Measurements from ENCODE around the gene CARF. TPM values are rescaled to one million over a fixed set of nuclear protein-coding genes. Genes with fewer than 3 reads are reported as not detected.
"Not testable (repeated sequence)": the region's sequence is repeated elsewhere in the genome, so short reads cannot be mapped to it uniquely, and the experiment has no call there.

The CARF gene
- total RNA-seq, 1 donor from 2014 or later = 20.6 TPM

DNA sequence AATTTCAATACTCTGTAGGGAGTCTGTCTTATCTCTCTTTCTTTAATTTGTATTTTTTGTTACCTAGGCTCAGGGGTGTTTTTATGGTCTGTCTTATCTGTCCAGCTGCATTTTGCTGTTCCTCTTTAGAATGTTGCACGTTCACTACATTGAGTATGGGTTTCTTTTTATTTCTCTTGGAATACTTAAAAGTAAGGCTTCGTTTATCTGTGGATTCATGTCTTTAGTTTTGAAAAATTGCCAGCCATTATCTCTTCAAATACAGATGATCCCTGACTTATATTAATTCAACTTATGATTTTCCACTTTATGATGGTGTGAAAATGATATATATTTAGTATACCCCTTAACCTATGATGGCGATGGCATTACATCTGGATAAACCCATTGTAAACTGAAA lies 26.9 kb downstream of the CARF start:
- DNase-seq (ENCODE audit: low spot score) = no peak

- no peak for DNase-seq (ENCODE audit: low spot score)
Observed at GRCh38 chr2:202941771-202942170, 29.7 kb downstream of the CARF start.

DNA sequence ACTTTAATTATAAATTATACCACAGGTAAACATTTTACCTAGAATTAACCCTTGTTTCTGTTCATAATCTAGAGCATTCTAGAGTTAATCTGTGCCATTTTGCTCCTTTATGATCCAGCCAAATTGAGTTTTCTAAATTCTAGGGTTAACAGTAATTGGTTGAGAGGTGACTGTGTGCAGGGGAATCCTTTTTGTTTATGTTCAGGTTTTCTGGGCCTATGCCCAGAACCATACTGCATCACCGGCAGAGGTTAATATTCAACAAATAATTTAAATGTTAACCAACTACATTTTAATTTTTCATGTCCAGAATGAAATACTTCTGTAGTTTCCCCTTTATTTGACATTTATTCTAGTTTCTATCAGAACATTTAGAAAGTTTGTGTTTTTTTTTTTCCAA lies 32.3 kb downstream of the CARF start:
- DNase-seq (ENCODE audit: low spot score) = no peak

GRCh38 chr2:202944816-202945215 lies 32.7 kb downstream of the CARF start:
- no peak for DNase-seq (ENCODE audit: low spot score)

DNA sequence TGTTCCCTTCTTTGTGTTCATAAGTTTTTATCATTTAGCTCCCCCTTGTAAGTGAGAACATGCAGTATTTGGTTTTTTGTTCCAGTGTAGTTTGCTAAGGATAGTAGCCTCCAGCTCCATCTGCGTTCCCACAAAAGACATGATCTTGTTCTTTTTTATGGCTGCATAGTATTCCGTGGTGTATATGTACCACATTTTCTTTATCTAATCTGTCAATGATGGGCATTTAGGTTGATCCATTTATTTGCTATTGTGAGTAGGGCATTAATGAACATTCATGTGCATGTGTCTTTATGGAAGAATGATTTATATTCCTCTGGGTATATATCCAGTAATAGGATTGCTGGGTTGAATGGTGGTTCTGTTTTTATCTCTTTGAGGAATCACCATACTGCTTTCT lies 33.4 kb downstream of the CARF start:
- DNase-seq (ENCODE audit: low spot score) = no peak

DNA sequence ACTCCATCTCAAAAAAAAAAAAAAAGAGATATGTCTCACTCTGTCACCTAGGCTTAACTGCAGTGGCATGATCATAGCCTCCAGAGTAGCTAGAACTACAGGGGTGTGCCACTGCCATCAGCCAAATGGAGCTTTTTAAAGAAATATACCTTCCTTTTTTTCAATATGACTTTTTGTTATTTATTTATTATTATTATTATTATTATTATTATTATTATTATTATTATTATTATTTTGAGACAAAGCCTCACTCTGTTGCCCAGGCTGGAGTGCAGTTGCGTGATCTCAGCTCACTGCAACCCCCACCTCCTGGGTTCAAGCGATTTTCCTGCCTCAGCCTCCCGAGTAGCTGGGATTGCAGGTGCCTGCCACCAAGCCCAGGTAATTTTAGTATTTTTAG lies 37.3 kb downstream of the CARF start:
- not testable (repeated sequence) for DNase-seq (ENCODE audit: low spot score)

GRCh38 chr2:202950592-202950991 lies 38.5 kb downstream of the CARF start:
- DNase-seq (ENCODE audit: low spot score) = no peak

GRCh38 chr2:202960524-202960923 lies 48.4 kb downstream of the CARF start:
- DNase-seq (ENCODE audit: low spot score) = no peak

GRCh38 chr2:202963712-202964111 lies 51.6 kb downstream of the CARF start:
- no peak for DNase-seq (ENCODE audit: low spot score)

DNA sequence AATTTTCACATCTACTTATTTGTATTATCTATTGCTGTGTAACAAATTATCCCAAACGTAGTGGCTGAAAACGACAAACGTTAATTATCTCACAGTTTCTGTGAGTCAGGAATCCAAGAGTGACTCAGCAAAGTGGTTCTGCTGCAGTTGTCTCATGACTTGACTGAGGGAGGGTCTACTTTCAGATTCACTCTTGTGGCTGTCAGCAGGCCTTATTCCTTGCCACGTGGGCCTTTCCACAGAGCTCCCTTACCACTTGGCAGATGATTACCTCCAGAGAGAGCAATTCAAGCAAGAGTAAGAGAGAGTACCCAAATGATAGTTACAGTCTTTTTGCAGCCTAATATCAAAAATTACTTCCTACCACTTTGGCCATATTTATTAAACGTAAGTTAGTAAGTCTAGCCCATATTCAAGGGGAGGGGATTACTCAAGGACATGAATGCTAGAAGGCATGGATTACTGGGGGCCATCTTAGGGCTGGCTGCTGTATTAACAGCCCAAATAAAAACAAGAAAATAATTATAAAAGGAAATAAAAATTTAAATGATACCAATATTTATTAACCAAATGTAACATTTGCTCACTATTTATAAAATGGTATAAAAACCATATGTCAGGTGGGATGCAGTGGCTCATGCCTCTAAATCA lies 53.9 kb downstream of the CARF start:
- DNase-seq (ENCODE audit: low spot score) = no peak

DNA sequence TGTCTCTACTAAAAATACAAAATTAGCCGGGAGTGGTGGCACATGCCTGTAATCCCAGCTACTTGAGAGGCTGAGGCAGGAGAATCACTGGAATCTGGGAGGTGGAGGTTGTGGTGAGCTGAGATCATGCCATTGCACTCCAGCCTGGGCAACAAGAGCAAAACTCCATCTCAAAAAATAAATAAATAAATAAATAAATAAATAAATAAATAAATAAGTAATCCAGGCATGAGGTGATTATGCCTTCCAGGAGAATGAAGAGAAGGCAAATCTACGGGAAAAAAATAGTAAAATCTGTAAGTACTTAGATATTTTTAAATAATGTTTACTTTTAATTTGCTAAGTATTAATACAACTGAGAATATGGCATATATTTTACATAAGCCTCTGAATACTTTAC lies 57.3 kb downstream of the CARF start:
- DNase-seq (ENCODE audit: low spot score) = not testable (repeated sequence)

GRCh38 chr2:202976809-202977208 lies 64.7 kb downstream of the CARF start:
- DNase-seq (ENCODE audit: low spot score) = no peak

- DNase-seq (ENCODE audit: low spot score) = no peak
Observed at GRCh38 chr2:202982779-202983491, 70.9 kb downstream of the CARF start.

DNA sequence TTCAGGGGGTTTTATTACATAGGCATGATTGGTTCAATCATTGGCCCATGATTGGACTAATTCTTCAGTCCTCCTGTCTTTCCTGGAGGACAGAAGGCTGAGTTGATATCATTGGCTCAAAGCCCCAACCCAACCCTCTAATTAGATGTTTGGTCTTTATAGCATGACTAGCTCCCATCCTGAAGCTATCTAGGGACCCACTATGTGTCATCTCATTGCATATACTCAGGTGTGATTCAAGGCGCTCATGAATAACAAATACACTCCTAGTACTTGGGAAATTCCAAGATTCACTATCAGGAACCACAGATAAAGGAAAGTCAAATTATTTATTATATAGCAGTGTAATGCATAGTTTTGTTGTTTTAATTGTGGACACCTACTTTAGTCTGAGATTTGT lies 77.7 kb downstream of the CARF start:
- no peak for DNase-seq (ENCODE audit: low spot score)

DNA sequence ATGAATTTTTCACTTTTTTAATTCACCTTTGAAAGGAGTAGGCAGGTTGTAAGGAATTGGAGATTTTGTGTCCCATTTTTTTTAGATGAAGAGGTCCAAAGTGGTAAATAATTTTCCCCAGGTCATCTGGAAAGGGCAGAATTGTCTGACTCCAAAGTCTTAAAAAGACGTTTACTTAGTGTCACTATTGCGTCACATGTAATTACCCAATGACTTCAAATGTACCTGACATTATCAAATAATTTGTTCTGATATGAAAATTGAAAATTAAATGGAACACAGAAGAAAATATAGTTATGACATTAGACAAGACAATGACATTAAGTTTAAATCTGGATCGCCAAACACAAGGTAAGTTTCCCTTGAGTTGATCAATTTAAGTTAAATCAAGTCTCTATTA lies 78.4 kb downstream of the CARF start:
- no peak for DNase-seq (ENCODE audit: low spot score)

DNA sequence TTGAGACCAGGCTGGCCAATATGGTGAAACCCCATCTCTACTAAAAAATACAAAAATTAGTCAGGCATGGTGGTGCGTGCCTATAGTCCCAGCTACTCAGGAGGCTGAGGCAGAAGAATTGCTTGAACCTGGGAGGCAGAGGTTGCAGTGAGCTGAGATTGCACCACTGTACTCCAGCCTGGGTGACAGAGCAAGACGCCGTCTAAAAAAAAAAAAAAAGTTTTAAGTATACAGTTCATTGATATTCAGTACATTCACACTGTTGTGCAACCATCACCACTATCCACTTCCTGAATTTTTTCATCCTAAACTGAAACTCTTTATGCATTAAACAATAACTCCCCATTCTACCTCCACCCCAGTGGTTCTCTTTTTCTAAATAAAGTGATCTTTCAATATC lies 85.0 kb downstream of the CARF start:
- DNase-seq (ENCODE audit: low spot score) = not testable (repeated sequence)

GRCh38 chr2:203002054-203002821 lies 90.2 kb downstream of the CARF start:
- peak; percentile 72 for DNase-seq (ENCODE audit: low spot score)

DNA sequence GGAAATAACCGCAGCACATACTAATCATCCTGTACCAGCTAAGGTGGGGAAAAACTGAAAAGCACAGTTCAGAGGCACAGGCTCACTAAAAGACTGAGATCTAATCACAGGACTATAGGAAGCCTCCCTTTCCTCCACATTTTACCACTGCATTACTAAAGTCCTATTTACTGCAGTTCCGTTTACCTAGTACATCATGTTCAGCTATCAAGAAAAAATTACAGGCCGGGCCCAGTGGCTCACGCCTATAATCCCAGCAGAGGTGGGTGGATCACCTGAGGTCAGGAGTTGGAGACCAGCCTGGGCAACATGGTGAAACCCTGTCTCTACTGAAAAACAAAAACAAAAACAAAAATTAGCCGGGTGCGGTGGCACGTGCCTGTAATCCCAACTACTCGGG lies 91.6 kb downstream of the CARF start:
- no peak for DNase-seq (ENCODE audit: low spot score)

DNA sequence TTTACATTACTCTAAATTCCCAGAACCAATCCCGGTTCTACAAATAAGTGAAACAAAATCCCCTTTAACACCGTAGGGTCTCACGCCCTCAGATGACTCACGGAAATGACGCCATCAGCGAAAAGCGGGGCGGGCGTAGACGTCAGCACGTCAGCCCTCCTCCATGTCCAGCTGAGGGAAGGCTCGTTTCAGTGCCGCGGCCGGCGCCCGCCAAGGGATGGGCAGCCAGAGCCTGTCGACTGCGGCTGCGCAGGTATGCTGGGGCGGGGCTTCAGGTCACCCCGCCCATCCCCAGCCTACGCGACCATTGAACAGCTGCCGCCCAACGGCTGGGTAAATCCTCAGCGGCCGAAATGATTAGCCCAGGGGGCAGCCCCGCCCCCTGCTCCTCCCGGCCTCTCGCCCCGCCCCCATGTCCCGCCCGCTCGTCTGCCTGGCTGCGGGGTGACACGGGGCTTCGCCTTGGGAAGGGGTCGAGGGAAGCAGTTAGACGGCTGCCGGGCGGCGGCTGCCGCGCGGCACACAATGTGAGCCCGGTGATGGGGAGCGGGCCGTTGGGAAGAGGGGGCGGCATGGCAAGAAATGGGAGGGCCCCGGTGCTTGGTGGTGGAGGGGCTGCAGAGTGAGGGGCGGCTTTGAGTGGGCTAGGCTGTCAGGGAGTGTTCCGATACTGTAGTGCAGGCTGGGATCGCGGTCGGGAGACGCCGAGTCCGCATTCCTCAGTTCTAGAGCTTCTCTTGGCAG lies 102.6 kb downstream of the CARF start, which contains the start of gene NBEAL1:
Gene NBEAL1, plus strand, starts transcription at position 420 of the 744 bp plus-strand sequence. CDS start 1,510 bp downstream, outside the sequence.
- DNase-seq (ENCODE audit: low spot score) = peak; percentile 97

DNA sequence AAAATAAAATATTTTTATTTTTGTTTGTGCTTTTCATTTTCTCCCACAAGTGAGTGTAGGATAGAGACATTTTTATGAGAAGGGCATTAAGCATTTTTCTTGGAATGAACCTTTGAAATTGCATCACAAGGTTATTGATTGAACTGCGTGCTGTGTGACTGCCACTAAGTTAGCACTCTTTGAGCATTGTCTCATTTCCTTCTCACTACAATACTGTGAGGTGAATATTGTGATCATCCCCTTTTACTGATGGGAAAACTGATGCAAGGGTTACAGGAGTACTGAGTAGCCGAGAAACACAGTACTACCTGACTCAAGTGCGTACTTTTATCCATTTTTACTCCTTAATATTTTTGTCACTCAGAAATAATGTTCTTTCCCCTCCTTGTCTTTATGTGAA lies 104.6 kb downstream of the CARF start:
- no peak for DNase-seq (ENCODE audit: low spot score)

GRCh38 chr2:203018181-203018580 lies 106.1 kb downstream of the CARF start:
- no peak for DNase-seq (ENCODE audit: low spot score)

DNA sequence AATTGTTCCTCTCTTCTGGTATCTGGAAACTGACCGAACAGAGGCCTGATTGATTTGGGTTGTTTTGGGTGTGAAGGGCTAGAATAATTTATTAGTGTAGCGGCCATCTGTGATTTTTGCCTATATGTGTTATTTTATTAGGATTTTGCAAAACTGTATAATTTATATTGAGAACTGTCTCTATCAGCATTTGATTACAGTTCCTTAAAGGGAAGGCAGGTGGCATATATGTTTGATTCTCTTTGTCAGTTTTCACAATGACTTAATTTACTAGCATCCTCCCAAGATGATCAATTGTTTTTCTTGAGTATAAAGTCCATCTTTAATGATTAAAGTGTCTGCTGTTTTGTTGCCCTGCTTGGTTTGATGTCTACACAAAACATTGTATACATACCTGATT lies 107.1 kb downstream of the CARF start:
- DNase-seq (ENCODE audit: low spot score) = no peak

All from ureter (tissue), 1 donor.